Measurements from ENCODE around the gene DGKI. TPM values are rescaled to one million over a fixed set of nuclear protein-coding genes. Genes with fewer than 3 reads are reported as not detected.

DGKI gene
- total RNA-seq, 1 experiment from 2014 or later, result 0.55 TPM

GRCh38 chr7:137751361-137752009 is 95.3 kb downstream of the DGKI start:
- WGBS (ENCODE audit: extremely low coverage, insufficient read length, low lambda C conversion rate), result no CpG with 5 or more reads among the region's 6 CpGs
- Histone ChIP-seq H2BK20ac (ENCODE audit: low read depth, low read length, poor library complexity, severe bottlenecking) (no peak overlapping the region), H3K56ac (ENCODE audit: insufficient read length, low read depth, low read length) (no peak overlapping the region), H3K4me2 (ENCODE audit: insufficient read depth, insufficient read length, low read length) (no peak overlapping the region), H3K18ac (ENCODE audit: insufficient read length, low read depth, low read length) (no peak overlapping the region), H3K23ac (ENCODE audit: insufficient read length, low read depth, low read length) (no peak overlapping the region), H3K79me2 (ENCODE audit: insufficient read depth, low read length) (no peaks in the 10 kb centered on the region), H4K91ac (ENCODE audit: insufficient read length, low read depth, low read length) (no peak overlapping the region), H2BK120ac (ENCODE audit: low read depth, low read length, poor library complexity, severe bottlenecking) (no peak overlapping the region), H3K9ac (ENCODE audit: extremely low read depth, insufficient read length, low read length) (no peak overlapping the region), H3K27ac (ENCODE audit: insufficient read length, low read depth, low read length) (no peak overlapping the region), H3K27me3 (ENCODE audit: insufficient read depth, low read length) (no peaks in the 10 kb centered on the region), H2AK5ac (ENCODE audit: insufficient read length, low read length) (no peak overlapping the region), H3K23me2 (ENCODE audit: insufficient read length, low read depth, low read length, poor library complexity, severe bottlenecking) (no peaks in the 10 kb centered on the region), H3K79me1 (ENCODE audit: insufficient read depth, low read depth, low read length, poor library complexity, severe bottlenecking) (no peaks in the 10 kb centered on the region), H2BK12ac (ENCODE audit: insufficient read length, low read depth, low read length) (no peak overlapping the region), H2BK15ac (ENCODE audit: low read depth, low read length) (no peak overlapping the region), H2AFZ (ENCODE audit: low read length) (no peak overlapping the region), H4K5ac (ENCODE audit: insufficient read length, low read depth, low read length) (no peak overlapping the region), H3T11ph (ENCODE audit: low read length) (no peak overlapping the region), H3K14ac (ENCODE audit: insufficient read depth, low read length) (no peak overlapping the region), H2BK5ac (ENCODE audit: insufficient read length, low read length) (no peak overlapping the region), H3K4me1 (ENCODE audit: insufficient read depth, low read length) (peaks cover 4% of the 10 kb centered on the region), H3K4ac (ENCODE audit: low read depth, low read length) (no peak overlapping the region), H4K20me1 (ENCODE audit: control insufficient read depth, insufficient read depth, insufficient read length) (no peaks in the 10 kb centered on the region), H4K8ac (replicated peaks; ENCODE audit: insufficient read length, low read depth, low read length) (no peak overlapping the region), H3K9me3 (ENCODE audit: control insufficient read depth, low read depth, low read length) (no peaks in the 10 kb centered on the region)
- Mint-ChIP-seq H3K27me3 (ENCODE audit: low read depth) (no peaks in the 10 kb centered on the region; the same call in 1 of the 2 replicates), H3K27ac (no peak overlapping the region), H3K9me3 (no peaks in the 10 kb centered on the region), H3K4me1 (peaks cover 64 to 75% of the 10 kb centered on the region in 2 experiments), H3K4me3 (no peak overlapping the region), H3K36me3 (ENCODE audit: insufficient read depth in 1 of 3, low read depth in 3 of 3) (peaks cover 0 to 3% (median 0%) of the 10 kb centered on the region in 3 experiments; a peak in 3 of 7 replicates)
- no peak for DNase-seq
- no peak for TF ChIP-seq CTCF (conservative IDR thresholded peaks at IDR 0.05)
